ENCODE measurements around the gene TEX44.

The TEX44 gene

GRCh38 chr2:231557571-231558217 is 35.0 kb upstream of the TEX44 start:
- H3K36me3 Mint-ChIP-seq (ENCODE audit: low read depth) = peaks cover 10% of the 10 kb centered on the region
- H3K27me3 Mint-ChIP-seq (ENCODE audit: low read depth) = no peaks in the 10 kb centered on the region
- peak; percentile 64 to 70 (median 65) for TF ChIP-seq CTCF (IDR thresholded peaks at IDR 0.05; ENCODE audit: unreplicated experiment in 3 of 3)
- H3K4me1 Mint-ChIP-seq = peaks cover 11% of the 10 kb centered on the region
- no peak overlapping the region for H3K4me3 Mint-ChIP-seq
- H3K27ac Mint-ChIP-seq = peak overlapping the region in 2 of 3 experiments; percentile 72 to 84
- peaks cover 13% of the 10 kb centered on the region for H3K9me3 Mint-ChIP-seq

GRCh38 chr2:231563378-231563961 is 29.2 kb upstream of the TEX44 start:
- Mint-ChIP-seq H3K27me3 (ENCODE audit: low read depth) (peaks cover 3% of the 10 kb centered on the region), H3K27ac (no peak overlapping the region)

GRCh38 chr2:231565887-231566594 is 26.6 kb upstream of the TEX44 start:
- no peaks in the 10 kb centered on the region for H3K9me3 Mint-ChIP-seq

More at GRCh38 chr2:231563378-231563961, 29.2 kb upstream of the TEX44 start:
- Mint-ChIP-seq H3K4me1 (peaks cover 8% of the 10 kb centered on the region), H3K4me3 (no peak overlapping the region), H3K36me3 (ENCODE audit: low read depth) (no peaks in the 10 kb centered on the region), H3K9me3 (no peaks in the 10 kb centered on the region)
- TF ChIP-seq CTCF (IDR thresholded peaks at IDR 0.05; ENCODE audit: unreplicated experiment in 3 of 3) = peak; percentile 66 to 76 (median 75)

GRCh38 chr2:231567159-231567558 is 25.5 kb upstream of the TEX44 start:
- Mint-ChIP-seq H3K27ac (no peak overlapping the region), H3K27me3 (ENCODE audit: low read depth) (peaks cover 3% of the 10 kb centered on the region), H3K36me3 (ENCODE audit: low read depth) (no peaks in the 10 kb centered on the region), H3K4me3 (no peak overlapping the region), H3K9me3 (no peaks in the 10 kb centered on the region), H3K4me1 (peaks cover 16% of the 10 kb centered on the region)
- TF ChIP-seq CTCF (IDR thresholded peaks at IDR 0.05; ENCODE audit: unreplicated experiment in 3 of 3) = no peak

More at GRCh38 chr2:231565887-231566594, 26.6 kb upstream of the TEX44 start:
- peaks cover 3% of the 10 kb centered on the region for H3K27me3 Mint-ChIP-seq (ENCODE audit: low read depth)
- H3K27ac Mint-ChIP-seq = peak overlapping the region in 1 of 3 experiments; percentile 49
- no peak for TF ChIP-seq CTCF (IDR thresholded peaks at IDR 0.05; ENCODE audit: unreplicated experiment in 3 of 3)
- no peak overlapping the region for H3K4me3 Mint-ChIP-seq
- H3K36me3 Mint-ChIP-seq (ENCODE audit: low read depth) = no peaks in the 10 kb centered on the region
- H3K4me1 Mint-ChIP-seq = peaks cover 8% of the 10 kb centered on the region

GRCh38 chr2:231568098-231568784 is 24.4 kb upstream of the TEX44 start:
- Mint-ChIP-seq H3K4me1 (peaks cover 20% of the 10 kb centered on the region), H3K27ac (peak overlapping the region in 1 of 3 experiments; percentile 64), H3K27me3 (ENCODE audit: low read depth) (peaks cover 3% of the 10 kb centered on the region), H3K4me3 (no peak overlapping the region), H3K9me3 (no peaks in the 10 kb centered on the region), H3K36me3 (ENCODE audit: low read depth) (no peaks in the 10 kb centered on the region)
- TF ChIP-seq CTCF (IDR thresholded peaks at IDR 0.05; ENCODE audit: unreplicated experiment in 3 of 3) = no peak

Measured in nephron (organoid).